ENCODE data around the gene POLR1D. TPM values are rescaled to one million over a fixed set of nuclear protein-coding genes. Genes with fewer than 3 reads are reported as not detected.

Gene POLR1D
- total and polyA plus RNA-seq, 9 donors: 83.7 to 223 (median 133) TPM

DNA sequence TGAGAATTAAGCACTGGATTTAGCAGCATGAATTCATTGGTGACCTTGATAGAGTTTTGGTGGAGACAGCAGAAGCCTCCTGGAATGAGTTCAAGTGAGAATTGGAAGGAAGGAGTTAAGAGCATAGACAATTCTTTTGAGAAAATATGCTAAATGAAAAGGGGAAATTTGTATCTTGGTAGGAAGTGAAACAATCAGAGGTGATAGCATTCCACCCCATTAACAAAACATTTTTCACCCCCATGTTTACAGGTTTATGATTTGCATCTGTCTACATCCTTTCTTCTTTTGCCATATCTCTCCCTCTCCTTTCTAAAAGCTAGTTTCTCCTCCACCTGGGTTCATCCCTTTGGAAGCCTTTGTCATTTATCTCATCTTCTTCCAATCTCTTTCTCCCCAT is 28.8 kb upstream of the POLR1D start:
- no peak for DNase-seq
- intact Hi-C loops (cut with DNase I): no loop called here
- H3K4me1 ChIP-seq (ENCODE audit: insufficient read depth): peaks cover 4% of the 10 kb centered on the region
- TF ChIP-seq POLR2A (IDR thresholded peaks at IDR 0.05) (no peak), EP300 (IDR thresholded peaks at IDR 0.05) (no peak)
- TF ChIP-seq, protein P1, sequence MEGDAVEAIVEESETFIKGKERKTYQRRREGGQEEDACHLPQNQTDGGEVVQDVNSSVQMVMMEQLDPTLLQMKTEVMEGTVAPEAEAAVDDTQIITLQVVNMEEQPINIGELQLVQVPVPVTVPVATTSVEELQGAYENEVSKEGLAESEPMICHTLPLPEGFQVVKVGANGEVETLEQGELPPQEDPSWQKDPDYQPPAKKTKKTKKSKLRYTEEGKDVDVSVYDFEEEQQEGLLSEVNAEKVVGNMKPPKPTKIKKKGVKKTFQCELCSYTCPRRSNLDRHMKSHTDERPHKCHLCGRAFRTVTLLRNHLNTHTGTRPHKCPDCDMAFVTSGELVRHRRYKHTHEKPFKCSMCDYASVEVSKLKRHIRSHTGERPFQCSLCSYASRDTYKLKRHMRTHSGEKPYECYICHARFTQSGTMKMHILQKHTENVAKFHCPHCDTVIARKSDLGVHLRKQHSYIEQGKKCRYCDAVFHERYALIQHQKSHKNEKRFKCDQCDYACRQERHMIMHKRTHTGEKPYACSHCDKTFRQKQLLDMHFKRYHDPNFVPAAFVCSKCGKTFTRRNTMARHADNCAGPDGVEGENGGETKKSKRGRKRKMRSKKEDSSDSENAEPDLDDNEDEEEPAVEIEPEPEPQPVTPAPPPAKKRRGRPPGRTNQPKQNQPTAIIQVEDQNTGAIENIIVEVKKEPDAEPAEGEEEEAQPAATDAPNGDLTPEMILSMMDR (IDR thresholded peaks at IDR 0.05): no peak
- no peaks in the 10 kb centered on the region for H3K36me3 ChIP-seq
- H3K27me3 ChIP-seq: no peaks in the 10 kb centered on the region
- H3K4me3 ChIP-seq: no peak overlapping the region
- no peak overlapping the region for H3K27ac ChIP-seq
- H3K9me3 ChIP-seq: no peaks in the 10 kb centered on the region

DNA sequence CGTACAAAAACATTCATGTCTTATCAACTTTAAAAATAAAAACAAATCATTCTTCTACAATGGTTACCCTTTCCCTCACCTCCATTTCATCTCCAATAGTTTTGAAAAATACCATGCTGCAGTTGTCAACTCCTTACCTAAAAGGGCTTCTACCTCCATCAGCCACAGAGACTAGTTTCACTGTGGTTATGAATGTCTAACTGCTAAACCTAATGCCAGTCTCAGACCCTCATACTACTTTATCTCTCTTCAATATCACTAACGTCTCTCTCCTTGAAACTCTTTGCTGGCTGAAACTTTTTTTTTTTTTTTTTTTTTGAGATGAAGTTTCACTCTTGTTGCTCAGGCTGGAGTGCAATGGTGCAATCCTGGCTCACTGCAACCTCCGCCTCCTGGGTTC is 28.4 kb upstream of the POLR1D start:
- Histone ChIP-seq H3K27me3 (no peaks in the 10 kb centered on the region), H3K4me3 (no peak overlapping the region), H3K4me1 (ENCODE audit: insufficient read depth) (peaks cover 4% of the 10 kb centered on the region), H3K36me3 (no peaks in the 10 kb centered on the region), H3K9me3 (no peaks in the 10 kb centered on the region), H3K27ac (no peak overlapping the region)
- no peak for DNase-seq
- WGBS, 3 donors: 61 to 73% (median 73%) methylated on average over 3 of the region's 3 CpGs
- TF ChIP-seq, protein P1 (IDR thresholded peaks at IDR 0.05): no peak
- TF ChIP-seq POLR2A (IDR thresholded peaks at IDR 0.05) (no peak), EP300 (IDR thresholded peaks at IDR 0.05) (no peak)
- intact Hi-C loops (cut with DNase I): no loop called here

DNA sequence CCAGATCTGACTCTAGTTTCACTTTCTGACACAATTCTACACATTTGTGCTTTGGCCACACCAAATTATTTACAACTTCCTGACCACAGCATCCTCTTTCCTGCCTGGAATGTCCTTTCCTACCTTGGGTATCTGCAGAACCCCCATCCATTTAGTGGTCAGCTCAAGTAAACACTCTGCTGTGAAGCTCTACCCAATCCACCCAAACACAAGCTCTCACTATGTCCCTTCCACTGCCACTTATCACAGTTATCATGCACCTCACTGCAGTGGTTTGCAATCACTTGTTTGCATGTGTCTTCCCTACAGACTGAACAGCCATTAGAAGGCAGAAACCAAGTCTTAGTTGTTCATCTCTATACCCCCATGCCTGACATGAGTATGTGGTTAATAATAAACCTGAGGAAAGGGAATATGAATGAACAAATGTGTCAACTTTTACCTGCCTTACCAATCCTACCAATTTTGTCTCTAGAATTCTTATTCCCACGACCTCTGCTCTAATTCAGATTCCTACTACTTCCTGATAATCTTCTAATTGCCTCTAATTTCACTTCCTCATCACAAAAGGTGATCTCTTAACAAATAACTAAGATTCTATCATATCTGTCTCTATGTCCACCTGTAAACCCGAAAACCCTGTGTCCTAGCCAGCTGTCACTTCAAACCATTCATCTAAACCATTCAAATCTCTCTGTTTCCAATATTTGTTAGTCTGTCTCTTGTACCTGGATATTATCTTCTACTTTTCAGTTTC is 26.5 kb upstream of the POLR1D start:
- 91 to 95% (median 92%) methylated on average over 2 of the region's 2 CpGs for WGBS, 3 donors
- peaks cover 6% of the 10 kb centered on the region for H3K4me1 ChIP-seq (ENCODE audit: insufficient read depth)

DNA sequence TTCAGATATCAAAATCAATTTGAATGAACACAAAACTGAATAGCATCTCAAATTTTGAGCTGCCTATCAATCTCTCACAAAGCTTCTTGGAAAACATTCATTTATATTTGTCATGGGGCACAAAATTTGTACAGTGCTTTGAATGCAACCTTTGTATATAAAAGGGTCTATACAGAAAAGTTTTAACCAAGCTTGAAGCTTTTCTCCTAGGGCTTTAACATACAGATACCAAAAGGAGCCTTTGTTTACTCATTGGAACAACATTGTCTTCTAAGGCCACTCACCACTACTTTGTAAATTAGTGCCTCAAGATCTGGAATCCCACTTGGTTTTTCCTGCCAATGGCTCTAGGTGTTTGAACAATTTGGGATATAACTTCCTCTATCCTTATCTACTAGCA is 22.6 kb upstream of the POLR1D start:
- DNase-seq: no peak
- no peak for TF ChIP-seq POLR2A (IDR thresholded peaks at IDR 0.05)
- TF ChIP-seq, protein P1 (IDR thresholded peaks at IDR 0.05): no peak
- no peak for TF ChIP-seq EP300 (IDR thresholded peaks at IDR 0.05)
- Histone ChIP-seq H3K27me3 (no peaks in the 10 kb centered on the region), H3K36me3 (no peaks in the 10 kb centered on the region), H3K27ac (no peak overlapping the region), H3K9me3 (no peaks in the 10 kb centered on the region), H3K4me1 (ENCODE audit: insufficient read depth) (peaks cover 2% of the 10 kb centered on the region), H3K4me3 (no peak overlapping the region)
- intact Hi-C loops (cut with DNase I): no loop called here

More for the DNA sequence above, 26.5 kb upstream of the POLR1D start:
- Histone ChIP-seq H3K4me3 (no peak overlapping the region), H3K36me3 (no peaks in the 10 kb centered on the region), H3K9me3 (no peaks in the 10 kb centered on the region), H3K27me3 (no peaks in the 10 kb centered on the region), H3K27ac (no peak overlapping the region)
- intact Hi-C loops (cut with DNase I): no loop called here
- TF ChIP-seq POLR2A (IDR thresholded peaks at IDR 0.05): no peak
- TF ChIP-seq, protein P1 (IDR thresholded peaks at IDR 0.05): no peak
- no peak for TF ChIP-seq EP300 (IDR thresholded peaks at IDR 0.05)
- DNase-seq: no peak
